HFF-Myc (cell line): Measurements from ENCODE around the gene MOG.
"Not testable (repeated sequence)": the region's sequence is repeated elsewhere in the genome, so short reads cannot be mapped to it uniquely, and the experiment has no call there.

Source experiments
- DNase-seq: peaks from one replicate; pipeline ENCODE4 v3.0.0-alpha.2; 2011; ENCODE audit warnings: low read depth; ENCODE audit errors: extremely low read depth
- H3K4me3 ChIP-seq: replicated peaks from 2 replicates; pipeline ENCODE4 v1.5.1; 2011; ENCODE audit warnings: low read depth, mild to moderate bottlenecking, control low read depth, low read length
- CTCF ChIP-seq: IDR thresholded peaks from 2 replicates; pipeline ENCODE4 v1.5.1; 2012; ENCODE audit warnings: mild to moderate bottlenecking, low read depth, low read length, control low read depth; ENCODE audit errors: missing control alignments

The MOG gene

GRCh38 chr6:29665942-29666825 is 9.3 kb downstream of the MOG start:
- H3K4me3 ChIP-seq = no peak overlapping the region
- no peak for TF ChIP-seq CTCF
- no peak for DNase-seq

- DNase-seq = no peak
- TF ChIP-seq CTCF = no peak
- H3K4me3 ChIP-seq = no peak overlapping the region
Measured at GRCh38 chr6:29666826-29667130, 9.9 kb downstream of the MOG start.

GRCh38 chr6:29667158-29667557 is 10.3 kb downstream of the MOG start:
- H3K4me3 ChIP-seq = no peak overlapping the region
- DNase-seq = no peak
- TF ChIP-seq CTCF = no peak

- no peak overlapping the region for H3K4me3 ChIP-seq
- no peak for TF ChIP-seq CTCF
- DNase-seq = no peak
Measured at GRCh38 chr6:29671026-29671425, 14.1 kb downstream of the MOG start.

GRCh38 chr6:29672116-29672515 is 15.2 kb downstream of the MOG start:
- H3K4me3 ChIP-seq, DNase-seq: not testable (repeated sequence)

GRCh38 chr6:29673161-29673560 is 16.3 kb downstream of the MOG start:
- no peak overlapping the region for H3K4me3 ChIP-seq
- no peak for DNase-seq
- TF ChIP-seq CTCF = no peak

- no peak overlapping the region for H3K4me3 ChIP-seq
- no peak for DNase-seq
- no peak for TF ChIP-seq CTCF
Measured at GRCh38 chr6:29674008-29674407, 17.1 kb downstream of the MOG start.
